ENCODE results near the gene DRC3. TPM values are rescaled to one million over a fixed set of nuclear protein-coding genes. Genes with fewer than 3 reads are reported as not detected.

The DRC3 gene
- total and polyA plus RNA-seq, 10 of the 15 experiments (the other 5 are each of a cell fraction or from before 2014, with no cell fraction given): 0.18 to 2.3 (median 0.60) TPM; not detected in 3

DNA sequence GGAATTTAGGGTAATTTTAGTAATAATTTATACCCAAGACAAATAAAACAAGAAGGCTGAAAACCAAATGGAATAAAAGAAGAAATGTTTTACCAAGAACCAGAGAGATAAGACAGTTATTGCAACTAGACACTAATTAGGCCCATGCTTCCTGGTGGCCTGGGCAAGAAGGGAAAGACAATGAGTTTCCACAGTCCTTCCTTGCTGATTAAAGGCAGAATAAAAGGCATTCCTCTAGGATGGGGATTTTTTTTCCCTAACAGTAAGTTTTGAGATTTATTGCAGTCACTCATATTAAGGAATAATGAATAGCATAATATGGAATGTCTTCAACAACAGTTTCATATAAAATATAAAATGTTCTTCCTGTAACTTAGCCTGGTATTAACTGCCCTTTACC, 42.0 kb upstream of the DRC3 start (continued):
- TF ChIP-seq, protein P1, sequence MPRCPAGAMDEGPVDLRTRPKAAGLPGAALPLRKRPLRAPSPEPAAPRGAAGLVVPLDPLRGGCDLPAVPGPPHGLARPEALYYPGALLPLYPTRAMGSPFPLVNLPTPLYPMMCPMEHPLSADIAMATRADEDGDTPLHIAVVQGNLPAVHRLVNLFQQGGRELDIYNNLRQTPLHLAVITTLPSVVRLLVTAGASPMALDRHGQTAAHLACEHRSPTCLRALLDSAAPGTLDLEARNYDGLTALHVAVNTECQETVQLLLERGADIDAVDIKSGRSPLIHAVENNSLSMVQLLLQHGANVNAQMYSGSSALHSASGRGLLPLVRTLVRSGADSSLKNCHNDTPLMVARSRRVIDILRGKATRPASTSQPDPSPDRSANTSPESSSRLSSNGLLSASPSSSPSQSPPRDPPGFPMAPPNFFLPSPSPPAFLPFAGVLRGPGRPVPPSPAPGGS (IDR thresholded peaks at IDR 0.05; ENCODE audit: borderline replicate concordance, insufficient read depth, low read depth, low read length, poor library complexity, severe bottlenecking): no peak
- TF ChIP-seq RCOR1 (conservative IDR thresholded peaks at IDR 0.05; ENCODE audit: low read depth, low read length): no peak
- TF ChIP-seq HDGF (IDR thresholded peaks at IDR 0.05): no peak
- no peak for TF ChIP-seq HDAC6 (IDR thresholded peaks at IDR 0.05; ENCODE audit: unreplicated experiment)
- no peak for TF ChIP-seq POLR2AphosphoS5 (IDR thresholded peaks at IDR 0.05; ENCODE audit: low read length)
- TF ChIP-seq LARP7 (IDR thresholded peaks at IDR 0.05): no peak
- TF ChIP-seq STAT3 (IDR thresholded peaks at IDR 0.05; ENCODE audit: low read depth, low read length): no peak
- TF ChIP-seq RELA (IDR thresholded peaks at IDR 0.05; ENCODE audit: borderline replicate concordance, partially characterized antibody): no peak
- TF ChIP-seq YBX1 (IDR thresholded peaks at IDR 0.05): no peak
- TF ChIP-seq PML (IDR thresholded peaks at IDR 0.05; ENCODE audit: low read length): no peak
- no peak for TF ChIP-seq SPI1 (IDR thresholded peaks at IDR 0.05; ENCODE audit: borderline replicate concordance, insufficient read depth, low read depth, low read length)

- no TSS peak for BruUV-seq (replicated peaks)
- H3K4me2 ChIP-seq (ENCODE audit: control insufficient read depth, insufficient read depth): no peak overlapping the region
- in situ Hi-C loops (cut with MboI): no loop called here
- ChIA-PET POLR2A (no interaction called here), RAD21 (ENCODE audit: unreplicated experiment) (interaction anchor here (1.4 kb wide), 1 partner anchor 12 kb away, joined by 5 read pairs; no protein-coding TSS in a partner anchor), SMC1A (ENCODE audit: uncharacterized antibody, unreplicated experiment) (interaction anchor here (1.2 to 2.4 kb wide), 3 partner anchors 9 to 102 kb away, joined by 3 to 10 read pairs (median 4); no protein-coding TSS in a partner anchor), CTCF (interaction anchor here (0.7 to 2.4 kb wide), 6 partner anchors 9 to 103 kb away, joined by 3 to 8 read pairs (median 4); no protein-coding TSS in a partner anchor)
- no peaks in the 10 kb centered on the region for H4K20me1 ChIP-seq (ENCODE audit: control insufficient read depth, insufficient read depth)
- DNase-seq (ENCODE audit: low read depth, low spot score): no peak
- H3K36me3 ChIP-seq (ENCODE audit: control insufficient read depth in 2 of 2, insufficient read depth in 2 of 2, low read length in 1 of 2): no peaks in the 10 kb centered on the region
- H3K9ac ChIP-seq (ENCODE audit: control insufficient read depth, insufficient read depth, low read length): no peak overlapping the region
- 42% methylated on average over 2 of the region's 2 CpGs for WGBS (ENCODE audit: insufficient coverage, insufficient replicate concordance, low lambda C conversion rate, missing lambda C conversion rate)
- H3K9me3 ChIP-seq (replicated peaks; ENCODE audit: control insufficient read depth, insufficient read depth, low read length): no peaks in the 10 kb centered on the region
- H3K27me3 ChIP-seq (replicated peaks in 1 of 2; ENCODE audit: control insufficient read depth in 2 of 2, insufficient read depth in 2 of 2, low read length in 1 of 2): no peaks in the 10 kb centered on the region
- no peaks in the 10 kb centered on the region for H3K79me2 ChIP-seq (ENCODE audit: control insufficient read depth, insufficient read depth, low read length)
- H3K4me1 ChIP-seq (ENCODE audit: control insufficient read depth, insufficient read depth, low read length): no peaks in the 10 kb centered on the region
- no peak overlapping the region for H2AFZ ChIP-seq (ENCODE audit: control insufficient read depth, low read depth, low read length)
- no peak overlapping the region for H3K4me3 ChIP-seq
- no peak for ATAC-seq
- H3K27ac ChIP-seq (ENCODE audit: control insufficient read depth, insufficient read depth): no peak overlapping the region
- no peak for FAIRE-seq
- intact Hi-C loops (cut with micrococcal nuclease; ENCODE audit: unreplicated experiment): loop anchor here (5.0 kb wide), 1 partner anchor 49 kb away; no protein-coding TSS in a partner anchor
- no peak for TF ChIP-seq SMARCA5 (IDR thresholded peaks at IDR 0.05)
- TF ChIP-seq, protein P2, sequence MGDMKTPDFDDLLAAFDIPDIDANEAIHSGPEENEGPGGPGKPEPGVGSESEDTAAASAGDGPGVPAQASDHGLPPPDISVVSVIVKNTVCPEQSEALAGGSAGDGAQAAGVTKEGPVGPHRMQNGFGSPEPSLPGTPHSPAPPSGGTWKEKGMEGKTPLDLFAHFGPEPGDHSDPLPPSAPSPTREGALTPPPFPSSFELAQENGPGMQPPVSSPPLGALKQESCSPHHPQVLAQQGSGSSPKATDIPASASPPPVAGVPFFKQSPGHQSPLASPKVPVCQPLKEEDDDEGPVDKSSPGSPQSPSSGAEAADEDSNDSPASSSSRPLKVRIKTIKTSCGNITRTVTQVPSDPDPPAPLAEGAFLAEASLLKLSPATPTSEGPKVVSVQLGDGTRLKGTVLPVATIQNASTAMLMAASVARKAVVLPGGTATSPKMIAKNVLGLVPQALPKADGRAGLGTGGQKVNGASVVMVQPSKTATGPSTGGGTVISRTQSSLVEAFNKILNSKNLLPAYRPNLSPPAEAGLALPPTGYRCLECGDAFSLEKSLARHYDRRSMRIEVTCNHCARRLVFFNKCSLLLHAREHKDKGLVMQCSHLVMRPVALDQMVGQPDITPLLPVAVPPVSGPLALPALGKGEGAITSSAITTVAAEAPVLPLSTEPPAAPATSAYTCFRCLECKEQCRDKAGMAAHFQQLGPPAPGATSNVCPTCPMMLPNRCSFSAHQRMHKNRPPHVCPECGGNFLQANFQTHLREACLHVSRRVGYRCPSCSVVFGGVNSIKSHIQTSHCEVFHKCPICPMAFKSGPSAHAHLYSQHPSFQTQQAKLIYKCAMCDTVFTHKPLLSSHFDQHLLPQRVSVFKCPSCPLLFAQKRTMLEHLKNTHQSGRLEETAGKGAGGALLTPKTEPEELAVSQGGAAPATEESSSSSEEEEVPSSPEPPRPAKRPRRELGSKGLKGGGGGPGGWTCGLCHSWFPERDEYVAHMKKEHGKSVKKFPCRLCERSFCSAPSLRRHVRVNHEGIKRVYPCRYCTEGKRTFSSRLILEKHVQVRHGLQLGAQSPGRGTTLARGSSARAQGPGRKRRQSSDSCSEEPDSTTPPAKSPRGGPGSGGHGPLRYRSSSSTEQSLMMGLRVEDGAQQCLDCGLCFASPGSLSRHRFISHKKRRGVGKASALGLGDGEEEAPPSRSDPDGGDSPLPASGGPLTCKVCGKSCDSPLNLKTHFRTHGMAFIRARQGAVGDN (IDR thresholded peaks at IDR 0.05): no peak
- TF ChIP-seq, protein P3, sequence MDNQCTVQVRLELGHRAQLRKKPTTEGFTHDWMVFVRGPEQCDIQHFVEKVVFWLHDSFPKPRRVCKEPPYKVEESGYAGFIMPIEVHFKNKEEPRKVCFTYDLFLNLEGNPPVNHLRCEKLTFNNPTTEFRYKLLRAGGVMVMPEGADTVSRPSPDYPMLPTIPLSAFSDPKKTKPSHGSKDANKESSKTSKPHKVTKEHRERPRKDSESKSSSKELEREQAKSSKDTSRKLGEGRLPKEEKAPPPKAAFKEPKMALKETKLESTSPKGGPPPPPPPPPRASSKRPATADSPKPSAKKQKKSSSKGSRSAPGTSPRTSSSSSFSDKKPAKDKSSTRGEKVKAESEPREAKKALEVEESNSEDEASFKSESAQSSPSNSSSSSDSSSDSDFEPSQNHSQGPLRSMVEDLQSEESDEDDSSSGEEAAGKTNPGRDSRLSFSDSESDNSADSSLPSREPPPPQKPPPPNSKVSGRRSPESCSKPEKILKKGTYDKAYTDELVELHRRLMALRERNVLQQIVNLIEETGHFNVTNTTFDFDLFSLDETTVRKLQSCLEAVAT (IDR thresholded peaks at IDR 0.05): no peak
- TF ChIP-seq SIN3A (IDR thresholded peaks at IDR 0.05; ENCODE audit: low read depth, low read length): no peak
- no peak for TF ChIP-seq POLR2A (IDR thresholded peaks at IDR 0.05; ENCODE audit: low read depth, low read length)
- no peak for TF ChIP-seq HDGF (IDR thresholded peaks at IDR 0.05)
- no peak for TF ChIP-seq GATAD2B (conservative IDR thresholded peaks at IDR 0.05; ENCODE audit: low read depth)
- TF ChIP-seq MTA3 (IDR thresholded peaks at IDR 0.05; ENCODE audit: borderline replicate concordance, low read length): no peak
- TF ChIP-seq SUZ12 (IDR thresholded peaks at IDR 0.05; ENCODE audit: unreplicated experiment): no peak
- TF ChIP-seq YY1 (IDR thresholded peaks at IDR 0.05; ENCODE audit: low read depth, low read length): no peak
Observed at GRCh38 chr17:17931159-17931558, 41.5 kb upstream of the DRC3 start.
